T follicular helper cell (primary cell): ENCODE measurements around the gene ECI2.
A peak's percentile ranks its signal among the peaks of the same experiment; 100 is the strongest.
"Not testable (repeated sequence)": the region's sequence is repeated elsewhere in the genome, so short reads cannot be mapped to it uniquely, and the experiment has no call there.

ENCODE experiments used
- DNase-seq: peaks from one replicate; pipeline ENCODE4 v3.0.0-alpha.2; 2020; ENCODE audit warnings: low read depth

The ECI2 gene

DNA sequence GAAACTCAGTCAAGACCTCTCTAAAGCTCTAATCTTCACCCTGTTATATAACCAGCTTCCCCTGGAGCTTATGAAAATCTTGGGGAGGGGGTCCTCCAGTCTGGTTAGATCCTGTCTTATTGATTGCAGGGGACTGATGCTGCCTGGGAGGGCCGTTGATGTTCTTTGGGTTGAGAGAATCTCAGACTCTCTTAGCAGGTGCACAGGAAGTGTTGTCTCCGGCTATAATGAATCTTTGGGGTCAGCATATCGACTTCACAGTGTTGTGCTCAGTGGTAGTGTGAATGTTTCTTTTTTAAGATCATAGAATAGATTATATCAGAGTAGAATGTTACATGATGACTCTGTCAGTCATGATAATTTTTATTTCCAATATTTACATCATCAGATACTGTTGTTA, 2.8 kb upstream of the ECI2 start:
- no peak for DNase-seq

DNA sequence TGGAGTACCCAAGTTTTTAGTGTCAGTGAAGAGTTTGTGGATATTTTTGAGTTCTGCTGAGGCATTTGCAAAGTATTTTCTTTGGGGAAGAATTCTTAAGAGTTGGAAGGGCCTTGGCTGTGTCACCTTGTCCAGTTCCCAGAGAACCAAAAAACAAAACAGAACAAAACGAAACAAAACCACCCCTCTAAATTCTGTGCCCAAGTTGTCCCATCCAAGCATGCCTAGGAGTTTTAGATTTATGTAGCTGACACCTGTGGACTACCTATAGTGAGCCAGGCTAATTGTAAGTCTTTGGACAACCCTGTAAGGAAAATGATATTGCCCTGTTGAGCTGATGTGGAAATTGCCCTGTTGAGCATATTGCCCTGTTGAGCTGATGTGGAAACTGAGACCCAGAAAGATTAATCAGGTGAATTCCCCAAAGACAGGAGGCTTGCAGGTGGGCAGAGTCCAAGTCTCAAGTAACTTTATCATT, 1.0 kb upstream of the ECI2 start:
- no peak for DNase-seq

GRCh38 chr6:4135665-4136353, 434 bp upstream of the ECI2 start:
- peak; percentile 92 for DNase-seq

DNA sequence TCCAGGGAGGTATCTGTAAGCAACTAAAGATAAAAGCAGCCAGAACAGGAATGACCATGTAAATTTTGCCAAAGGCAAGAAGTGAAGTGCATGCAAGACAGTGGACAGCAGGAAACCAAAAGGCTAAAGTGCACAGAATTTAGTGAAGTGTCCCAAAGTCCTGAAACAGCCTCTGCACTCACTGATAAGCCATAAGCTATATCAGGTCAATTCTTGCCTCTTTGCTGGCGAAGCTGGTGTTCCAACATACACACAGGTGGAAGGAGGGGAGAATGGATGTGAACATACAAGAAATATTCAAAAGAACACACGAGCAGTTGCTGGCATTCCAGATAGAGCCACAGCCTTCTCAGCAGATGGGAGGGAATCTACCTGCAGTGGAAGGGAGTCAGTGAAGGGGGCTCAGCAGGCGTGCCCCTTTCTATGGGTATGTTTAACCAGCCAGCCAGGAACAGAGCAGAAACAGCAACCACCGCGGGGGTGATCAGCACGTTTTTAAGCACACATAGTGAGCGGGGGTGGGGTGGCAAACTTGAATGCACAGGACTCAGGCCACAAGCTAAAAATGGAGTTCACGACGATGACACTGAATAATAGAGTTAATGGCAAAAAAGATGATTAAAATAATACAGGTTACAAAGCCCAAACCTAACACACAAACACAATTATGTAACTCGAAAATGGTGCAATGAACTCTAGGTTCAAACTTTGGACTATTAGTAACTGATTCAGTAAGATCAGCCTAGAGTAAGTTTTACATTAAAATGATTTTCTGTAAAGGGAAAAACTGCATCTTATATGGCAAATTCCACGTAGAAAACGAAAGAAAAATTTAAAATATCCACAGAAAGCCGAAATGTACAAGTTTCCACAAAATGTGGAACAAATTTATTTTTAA, 1.2 kb downstream of the ECI2 start:
- no peak for DNase-seq

DNA sequence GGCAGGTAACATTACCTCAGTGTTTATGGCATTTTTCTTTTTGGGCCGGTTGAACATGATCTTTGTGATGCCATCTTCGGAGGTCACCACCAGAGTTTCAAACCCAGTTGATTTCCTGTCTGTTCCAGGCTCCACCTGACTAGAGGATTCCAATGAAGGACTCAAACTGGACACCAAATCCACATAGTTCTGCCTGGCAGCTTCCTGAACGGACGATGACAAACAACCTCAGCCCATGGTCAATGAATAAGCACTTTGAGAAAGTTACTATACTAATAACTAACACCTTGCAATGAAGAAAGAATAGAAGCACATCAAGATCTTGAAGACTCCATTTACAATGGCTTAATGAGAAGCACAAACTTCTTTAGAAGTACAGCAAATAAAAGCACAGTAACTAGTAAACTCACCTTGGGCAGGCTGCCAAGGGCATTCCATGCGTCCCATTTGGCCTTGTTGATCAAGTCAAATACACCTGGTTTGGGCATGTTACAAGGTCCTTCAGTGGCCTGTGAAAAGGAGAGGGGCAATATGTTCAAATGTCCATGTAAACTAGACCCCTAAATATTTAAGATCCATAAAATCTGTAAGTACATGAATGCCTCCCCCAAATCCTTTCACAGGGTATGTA, 4.9 kb downstream of the ECI2 start:
- DNase-seq, result no peak

DNA sequence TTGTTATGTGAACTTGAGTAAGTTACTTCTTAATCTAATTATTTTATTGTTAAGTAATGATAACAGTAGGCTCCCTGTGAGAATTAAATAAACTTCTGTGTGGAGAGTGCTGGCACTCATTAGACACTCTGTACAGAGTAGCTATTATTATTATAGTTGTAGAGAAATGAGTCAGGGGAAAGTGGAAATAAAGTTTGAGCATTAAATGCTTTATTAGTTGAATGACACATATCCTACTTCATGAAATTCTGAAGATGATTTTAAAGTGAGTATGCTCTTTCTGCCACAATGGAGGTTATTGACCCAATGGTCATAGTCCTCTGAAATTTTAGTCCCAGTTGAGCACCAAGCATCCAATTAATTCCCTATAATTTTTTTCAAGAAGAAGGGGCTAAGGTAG, 5.9 kb downstream of the ECI2 start:
- DNase-seq, result no peak

DNA sequence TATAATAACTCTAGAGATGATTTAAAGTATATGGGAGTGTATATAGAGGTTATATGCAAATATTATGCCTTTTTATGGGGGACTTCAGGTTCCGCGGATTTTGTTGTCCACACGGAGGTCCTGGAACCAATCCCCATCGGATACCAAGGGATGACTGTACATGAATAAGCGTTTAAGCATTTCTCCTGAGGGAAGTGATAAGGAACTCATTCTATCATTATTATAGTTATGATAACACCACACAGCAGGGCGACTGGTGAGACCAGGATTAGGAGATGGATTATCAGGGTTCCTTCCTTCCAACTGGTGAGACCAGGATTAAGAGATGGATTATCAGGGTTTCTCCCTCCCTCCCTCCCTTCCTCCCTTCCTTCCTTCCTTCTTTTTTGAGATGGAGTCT, 6.6 kb downstream of the ECI2 start:
- no peak for DNase-seq

- DNase-seq, result no peak
Observed at GRCh38 chr6:4128072-4128471, 7.3 kb downstream of the ECI2 start.

DNA sequence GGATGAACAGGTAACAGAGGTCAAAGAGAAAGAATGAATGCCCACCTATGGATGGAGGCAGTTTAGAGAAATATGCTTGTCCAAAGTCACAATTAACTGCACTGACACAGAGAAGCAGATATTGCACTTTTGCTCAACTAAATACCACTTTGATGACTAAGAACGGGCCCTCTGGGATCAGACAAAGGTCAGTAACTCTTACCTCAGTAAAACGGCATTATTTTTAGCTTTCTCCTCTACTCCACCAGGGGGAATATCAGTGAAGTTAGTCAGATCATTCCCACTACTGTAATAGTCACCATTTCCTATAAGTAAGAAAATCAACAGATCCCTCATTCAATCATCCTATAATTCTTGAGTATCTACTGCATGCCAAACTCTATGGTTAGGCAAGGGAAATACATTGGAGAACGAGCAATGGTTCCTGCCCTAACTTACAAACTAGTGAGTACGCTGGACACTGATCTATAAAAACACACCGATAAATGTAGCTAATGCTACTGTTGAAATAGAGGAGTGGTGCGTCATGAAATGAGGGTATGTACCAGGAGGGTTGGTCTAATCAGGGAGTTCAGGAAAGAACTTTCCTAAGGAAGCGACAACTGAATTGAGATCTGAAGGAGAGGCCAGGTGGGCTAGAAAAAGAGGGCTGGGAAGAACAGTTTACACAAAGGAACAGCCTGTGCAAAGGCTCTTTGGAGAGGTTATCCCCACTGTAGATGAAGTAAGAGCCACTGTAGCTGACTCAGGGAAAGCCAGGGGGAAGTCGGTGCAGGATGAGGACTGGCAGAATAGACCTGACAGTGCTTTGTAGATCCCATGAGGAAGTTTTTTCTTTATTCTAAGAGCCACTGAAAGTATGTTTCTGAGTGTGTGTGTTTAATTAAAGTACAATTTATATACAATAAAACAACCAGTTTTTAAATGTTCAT, 9.2 kb downstream of the ECI2 start:
- no peak for DNase-seq

GRCh38 chr6:4125500-4125899, 9.9 kb downstream of the ECI2 start:
- no peak for DNase-seq

DNA sequence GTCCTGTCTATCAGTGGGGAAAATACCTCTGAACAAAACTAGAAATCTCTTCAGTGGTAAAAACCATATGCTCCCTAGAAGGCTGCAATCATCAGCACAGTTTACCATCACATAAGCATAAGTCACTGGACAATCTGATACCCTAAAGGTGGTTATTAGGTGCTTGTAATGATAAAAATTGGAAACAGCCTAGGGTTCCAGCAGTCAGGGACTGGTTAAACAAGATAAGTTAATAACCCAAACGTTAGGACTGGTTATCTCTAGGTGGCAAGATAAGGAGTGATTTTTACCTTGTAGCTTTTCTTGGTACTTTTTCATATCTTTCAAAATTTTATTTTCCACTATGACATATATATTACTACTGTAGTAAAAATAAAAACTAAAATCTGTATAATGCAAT, 11.0 kb downstream of the ECI2 start:
- no peak for DNase-seq

DNA sequence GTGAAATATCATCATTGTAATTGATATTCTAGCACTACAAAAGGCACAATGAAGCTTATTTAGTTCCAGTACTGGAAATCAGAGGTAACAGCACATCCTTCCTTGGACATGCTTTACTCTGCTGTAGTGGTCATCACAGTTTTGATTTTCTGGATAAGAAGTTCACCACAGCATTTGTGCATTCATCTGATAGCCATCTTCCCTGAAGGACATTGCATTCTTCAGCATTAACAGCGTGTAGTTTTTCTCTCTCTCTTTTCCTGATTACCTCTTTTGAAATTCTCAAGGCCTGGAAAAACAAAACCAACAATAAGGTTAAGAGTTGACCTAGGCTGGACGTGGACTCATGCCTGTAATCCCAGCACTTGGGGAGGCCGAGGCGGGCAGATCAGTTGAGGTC, 19.6 kb downstream of the ECI2 start:
- DNase-seq, result no peak

GRCh38 chr6:4114123-4114522, 21.3 kb downstream of the ECI2 start:
- no peak for DNase-seq

- DNase-seq, result no peak
Observed at GRCh38 chr6:4113649-4114048, 21.7 kb downstream of the ECI2 start.

DNA sequence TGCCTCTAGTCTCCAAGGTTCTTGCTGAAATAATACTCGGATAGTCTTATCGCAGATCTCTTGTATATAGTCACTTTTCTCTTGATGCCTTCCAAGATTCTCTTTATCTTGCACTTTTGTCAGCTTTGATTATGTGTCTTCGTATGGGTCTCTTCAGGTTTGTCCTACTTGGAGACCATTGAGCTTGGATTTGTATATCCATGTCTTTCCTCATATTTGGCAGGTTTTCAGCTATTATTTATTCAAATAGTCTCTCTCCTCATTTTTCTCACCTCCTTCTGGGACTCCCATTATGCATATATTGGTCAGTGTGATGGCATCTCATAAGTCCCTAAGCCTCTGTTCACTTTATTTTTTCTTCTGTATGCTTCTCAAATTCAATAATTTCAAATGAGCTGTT, 23.0 kb downstream of the ECI2 start:
- no peak for DNase-seq

GRCh38 chr6:4109363-4109815, 26.0 kb downstream of the ECI2 start:
- not testable (repeated sequence) for DNase-seq

GRCh38 chr6:4108561-4109093, 26.7 kb downstream of the ECI2 start:
- DNase-seq, result no peak

- DNase-seq, result no peak
Observed at GRCh38 chr6:4107873-4108272, 27.5 kb downstream of the ECI2 start.

DNA sequence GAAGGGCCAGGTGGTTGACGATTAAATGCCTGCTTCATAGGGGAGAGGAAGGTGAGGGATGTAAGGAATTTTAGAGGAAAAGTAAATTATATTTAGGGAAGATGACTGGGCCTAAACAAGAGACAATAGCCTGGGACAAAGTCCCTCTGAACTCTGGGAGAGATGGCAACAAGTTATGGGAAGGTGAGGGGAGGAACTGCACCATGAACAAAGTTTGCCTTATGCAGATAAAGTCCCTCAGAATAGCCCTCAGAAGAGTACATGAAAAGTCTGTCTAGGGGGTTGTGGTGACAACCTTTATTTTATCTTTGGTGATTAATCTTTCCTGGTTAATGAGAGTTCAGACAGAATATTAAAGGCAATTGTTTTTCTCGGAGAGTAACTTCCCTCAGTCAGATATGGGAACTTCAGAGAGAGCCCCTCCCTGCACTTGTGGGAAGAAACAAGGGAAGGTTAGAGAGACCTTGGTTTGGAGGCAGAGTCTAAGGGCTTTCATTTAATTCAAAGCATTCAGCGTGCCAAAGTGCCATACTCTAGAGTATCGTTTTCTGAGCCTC, 29.3 kb downstream of the ECI2 start:
- DNase-seq, result no peak

DNA sequence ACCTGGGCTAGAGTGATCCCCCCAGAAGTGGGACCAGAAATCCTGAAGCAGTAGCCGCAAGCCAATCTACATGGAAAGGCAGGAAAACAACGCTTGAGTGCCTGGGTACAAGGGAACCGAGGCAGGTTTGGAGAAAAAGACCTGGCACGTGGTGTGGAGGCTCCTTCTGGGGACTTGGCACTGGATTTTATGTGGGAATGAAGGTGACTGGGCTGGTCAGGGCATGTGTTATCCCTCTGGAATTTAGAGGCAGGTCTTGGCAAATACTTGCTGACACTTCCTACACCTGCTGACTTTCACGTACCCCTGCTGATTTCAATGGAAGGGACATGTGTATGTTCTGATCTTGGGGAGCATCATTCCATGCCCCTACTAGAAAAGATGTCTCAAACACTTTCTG, 31.4 kb downstream of the ECI2 start:
- DNase-seq, result no peak

GRCh38 chr6:4102687-4103244, 32.6 kb downstream of the ECI2 start:
- no peak for DNase-seq
